ENCODE data around the gene ATP9B.

DNA sequence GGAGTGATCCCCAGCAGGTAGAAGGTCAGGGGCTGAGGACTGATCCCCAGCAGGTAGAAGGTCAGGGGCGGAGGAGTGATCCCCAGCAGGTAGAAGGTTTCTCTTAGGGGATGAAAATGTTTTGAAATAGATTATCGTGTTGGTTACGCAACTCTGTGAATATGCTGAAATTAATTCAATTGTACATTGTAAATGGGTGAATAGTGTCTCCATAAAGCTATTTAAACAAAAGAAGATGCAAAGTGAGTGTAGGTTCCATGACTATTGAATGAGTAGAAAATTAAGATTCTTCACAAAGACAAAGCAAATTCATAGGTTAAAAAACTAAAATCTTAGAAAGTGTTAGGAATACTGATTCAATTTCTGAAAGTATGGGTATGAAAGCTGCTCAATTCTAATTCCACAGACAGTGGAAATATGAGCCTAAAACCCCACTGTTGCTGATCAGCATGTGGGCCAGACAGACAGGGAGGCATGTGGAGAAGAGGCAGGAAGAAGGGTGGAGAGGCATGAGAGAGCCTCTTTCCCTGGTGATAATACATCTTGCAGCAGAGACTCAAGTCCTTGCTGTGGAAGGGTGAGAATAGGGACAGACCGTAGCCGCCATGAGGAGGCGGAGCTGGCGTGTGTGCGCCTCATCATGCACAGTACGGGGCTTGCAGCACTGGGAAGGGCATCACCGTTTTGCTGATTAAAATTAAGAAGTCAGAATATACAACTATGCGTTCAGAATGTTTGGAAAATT is 240.6 kb downstream of the ATP9B start:
- TF ChIP-seq CTCF (conservative IDR thresholded peaks at IDR 0.05) (no peak), EZH2 (IDR thresholded peaks at IDR 0.05; ENCODE audit: low read depth) (no peak)

Data from PC-9 (cell line).